Testis (tissue), 3 donors: ENCODE results near the gene TOM1L2. TPM values are rescaled to one million over a fixed set of nuclear protein-coding genes. Genes with fewer than 3 reads are reported as not detected.
A peak's percentile ranks its signal among the peaks of the same experiment; 100 is the strongest.

Source experiments
- DNase-seq: peaks from one replicate; pipeline ENCODE4 v3.0.0-alpha.2; 2019
- H3K27ac ChIP-seq, 2 donors: fragments of 200-600 bp; sonication (generic); one replicate each; pipeline ENCODE4 v1.5.1; 2019
- H3K27me3 ChIP-seq: fragments of 200-600 bp; sonication (generic); one replicate; pipeline ENCODE4 v1.5.1; 2019
- H3K36me3 ChIP-seq: fragments of 200-600 bp; sonication (generic); one replicate; pipeline ENCODE4 v1.5.1; 2017; ENCODE audit warnings: low read depth; ENCODE audit errors: missing control alignments
- H3K4me1 ChIP-seq: fragments of 200-600 bp; sonication (generic); one replicate; pipeline ENCODE4 v1.5.1; 2019
- H3K4me3 ChIP-seq, 2 donors: fragments of 200-600 bp; sonication (generic); one replicate each; pipeline ENCODE4 v1.5.1; 2017 to 2019
- H3K9me3 ChIP-seq: fragments of 200-600 bp; sonication (generic); one replicate; pipeline ENCODE4 v1.5.1; 2017
- POLR2A ChIP-seq: fragments of 450-650 bp; IDR thresholded peaks from one replicate; pipeline ENCODE4 v1.6.1; 2017; ENCODE audit warnings: antibody characterized with exemption, mild to moderate bottlenecking, moderate library complexity
- WGBS, 2 donors: methylation state at CpG; one replicate each; pipeline ENCODE4 v1.1.5; 2018; 5-methylcytosine and 5-hydroxymethylcytosine counted together
- intact Hi-C: fragments of 100-400 bp; cut with DNase I; formaldehyde crosslinking; loops from one replicate; pipeline ENCODE4 v1.15.1; 2023; ENCODE audit warnings: low total_unique reads
- polyA plus RNA-seq: library from polyadenylated mRNA; stranded (reverse); fragments of 350-450 nt; fragmentation: Illumina TruSeq; extraction: RNeasy Lipid Tissue Mini Kit (QIAGEN cat#74804); gene quantifications from one replicate; pipeline ENCODE4 v1.2.3, GENCODE V29; 2014; ENCODE audit warnings: low read depth, low replicate concordance; ENCODE audit not compliant: insufficient read depth
- total RNA-seq, 2 donors: library from RNA; depleted of rRNA; stranded (reverse); fragments of >200 nt; gene quantifications; one replicate each; pipeline ENCODE4 v1.2.3, GENCODE V29; 2016
- TF ChIP-seq, protein P1 (sequence below), 3 experiments: fragments of 450-650 bp in 2 of 3; fragments of 200-600 bp in 1 of 3; sonication (generic) in 1 of 3; IDR thresholded peaks; one replicate each; pipeline ENCODE4 v1.5.1; 2016 to 2019; ENCODE audit warnings: antibody characterized with exemption in 3 of 3, mild to moderate bottlenecking in 2 of 3, moderate library complexity in 1 of 3

The TOM1L2 gene
- total and polyA plus RNA-seq, 3 donors from 2014 or later = 92.4 to 221 (median 218) TPM

DNA sequence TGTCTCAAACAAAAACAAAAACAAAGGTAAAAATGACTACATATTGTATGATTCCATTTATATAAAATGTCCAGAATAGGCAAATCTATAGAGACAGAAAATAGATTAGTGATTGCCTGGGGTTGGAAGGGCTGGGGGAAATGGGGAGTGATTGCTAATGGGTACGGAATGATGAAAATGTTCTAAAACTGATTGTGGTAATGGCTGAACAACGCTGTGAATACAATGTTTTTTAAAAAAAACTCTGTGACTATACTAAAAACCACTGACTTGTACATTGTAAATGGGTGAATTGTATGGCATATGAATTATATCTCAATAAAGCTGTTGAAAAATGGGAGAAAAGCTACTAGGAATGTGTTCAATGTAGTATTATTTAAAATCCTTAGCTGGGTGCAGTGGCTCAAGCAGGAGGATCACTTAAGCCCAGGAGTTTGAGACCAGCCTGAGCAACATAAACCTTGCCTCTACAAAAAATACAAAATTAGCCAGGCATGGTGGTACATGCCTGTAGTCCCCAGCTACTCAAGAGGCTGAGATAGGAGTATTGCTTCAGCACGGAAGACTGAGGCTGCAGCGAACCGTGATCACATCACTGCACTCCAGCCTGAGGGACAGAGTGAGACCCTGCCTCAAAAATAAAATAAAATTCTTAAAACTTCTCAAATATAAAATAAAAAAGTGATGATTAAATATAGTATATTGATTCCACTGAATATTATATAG is 47.9 kb downstream of the TOM1L2 start:
- intact Hi-C loops = no loop called here
- H3K9me3 ChIP-seq = no peaks in the 10 kb centered on the region
- no peak overlapping the region for H3K4me3 ChIP-seq
- H3K36me3 ChIP-seq = no peaks in the 10 kb centered on the region
- peaks cover 53% of the 10 kb centered on the region for H3K4me1 ChIP-seq
- no peaks in the 10 kb centered on the region for H3K27me3 ChIP-seq
- TF ChIP-seq POLR2A = no peak
- TF ChIP-seq, protein P1, sequence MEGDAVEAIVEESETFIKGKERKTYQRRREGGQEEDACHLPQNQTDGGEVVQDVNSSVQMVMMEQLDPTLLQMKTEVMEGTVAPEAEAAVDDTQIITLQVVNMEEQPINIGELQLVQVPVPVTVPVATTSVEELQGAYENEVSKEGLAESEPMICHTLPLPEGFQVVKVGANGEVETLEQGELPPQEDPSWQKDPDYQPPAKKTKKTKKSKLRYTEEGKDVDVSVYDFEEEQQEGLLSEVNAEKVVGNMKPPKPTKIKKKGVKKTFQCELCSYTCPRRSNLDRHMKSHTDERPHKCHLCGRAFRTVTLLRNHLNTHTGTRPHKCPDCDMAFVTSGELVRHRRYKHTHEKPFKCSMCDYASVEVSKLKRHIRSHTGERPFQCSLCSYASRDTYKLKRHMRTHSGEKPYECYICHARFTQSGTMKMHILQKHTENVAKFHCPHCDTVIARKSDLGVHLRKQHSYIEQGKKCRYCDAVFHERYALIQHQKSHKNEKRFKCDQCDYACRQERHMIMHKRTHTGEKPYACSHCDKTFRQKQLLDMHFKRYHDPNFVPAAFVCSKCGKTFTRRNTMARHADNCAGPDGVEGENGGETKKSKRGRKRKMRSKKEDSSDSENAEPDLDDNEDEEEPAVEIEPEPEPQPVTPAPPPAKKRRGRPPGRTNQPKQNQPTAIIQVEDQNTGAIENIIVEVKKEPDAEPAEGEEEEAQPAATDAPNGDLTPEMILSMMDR (IDR thresholded peaks at IDR 0.05) = no peak
- no peak overlapping the region for H3K27ac ChIP-seq
- 93 to 95% methylated on average over 5 of the region's 5 CpGs for WGBS, 2 donors
- no peak for DNase-seq

DNA sequence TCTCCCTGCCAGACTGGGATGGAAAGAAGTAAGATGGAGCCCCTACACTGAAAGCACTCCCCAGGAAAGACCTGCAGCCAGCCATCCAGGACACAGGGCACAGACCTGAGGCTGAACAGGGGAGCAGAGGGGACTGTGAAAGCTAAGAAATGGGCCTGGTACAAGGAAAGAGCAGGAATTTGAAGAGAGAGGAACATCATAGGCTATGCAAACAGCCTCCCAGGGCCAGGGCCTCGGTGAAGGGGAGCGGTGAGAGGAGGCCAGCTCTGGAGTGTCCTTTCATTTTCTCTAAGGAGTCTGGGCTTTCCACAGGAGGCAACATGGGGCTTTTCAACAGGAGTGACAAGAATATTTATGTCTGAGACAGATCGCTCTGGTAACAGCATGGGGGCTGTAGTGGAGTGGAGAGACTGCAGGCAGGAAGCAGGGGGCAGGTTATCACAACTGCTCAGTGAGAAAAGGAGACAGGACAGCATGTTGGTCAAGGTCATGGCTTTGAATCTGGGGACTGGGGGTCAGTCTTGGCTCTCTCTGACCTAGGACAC is 50.1 kb downstream of the TOM1L2 start:
- Histone ChIP-seq H3K4me3 (no peak overlapping the region), H3K36me3 (no peaks in the 10 kb centered on the region), H3K9me3 (no peaks in the 10 kb centered on the region), H3K4me1 (peaks cover 40% of the 10 kb centered on the region), H3K27ac (peak overlapping the region; percentile 17 to 32), H3K27me3 (no peaks in the 10 kb centered on the region)
- intact Hi-C loops = no loop called here
- WGBS, 2 donors = 42 to 64% methylated on average over 3 of the region's 3 CpGs
- DNase-seq = no peak
- TF ChIP-seq, protein P1 (IDR thresholded peaks at IDR 0.05) = no peak
- no peak for TF ChIP-seq POLR2A

DNA sequence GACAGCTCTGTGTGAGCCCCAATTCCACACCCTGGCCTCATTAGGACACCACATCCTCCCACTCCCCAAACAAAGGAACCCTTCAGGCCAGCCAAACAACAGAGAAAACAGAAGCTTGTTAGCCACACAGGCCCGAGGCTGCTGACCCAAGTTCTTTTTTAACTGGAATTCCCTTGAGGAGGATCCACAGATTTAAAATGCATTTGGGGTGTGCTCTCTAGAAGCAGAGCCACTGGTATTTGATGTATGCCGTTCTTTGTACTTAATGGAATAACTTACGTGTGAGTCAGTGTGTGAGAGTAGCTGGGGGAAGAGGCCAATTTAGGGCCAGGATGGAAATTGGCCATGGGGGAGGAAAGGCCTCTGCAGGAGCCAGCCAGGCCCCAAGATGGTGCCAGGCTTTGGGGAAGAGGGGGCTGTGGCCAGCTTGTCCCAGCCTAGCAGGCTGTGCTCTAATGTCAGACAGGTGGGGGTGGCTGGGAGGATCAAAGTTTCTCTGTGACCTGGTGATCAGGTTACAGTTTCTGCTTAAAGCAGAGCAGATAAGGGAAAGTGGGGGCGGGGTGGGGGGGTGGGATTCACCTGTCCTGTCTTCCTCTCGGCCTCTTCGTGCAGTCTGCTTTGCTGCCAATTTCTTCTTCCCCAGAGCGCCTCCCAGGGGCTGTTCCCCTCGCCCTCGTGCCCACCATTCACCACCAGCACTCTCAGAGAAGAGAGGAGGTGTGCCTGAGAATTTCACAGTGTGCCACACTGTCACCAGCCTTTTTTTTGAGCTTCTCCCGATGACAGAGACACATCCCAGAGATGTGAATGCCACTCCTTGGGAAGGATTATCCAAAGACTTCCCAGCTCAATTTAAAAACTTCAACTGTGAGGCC is 50.8 kb downstream of the TOM1L2 start:
- Histone ChIP-seq H3K27ac (peak overlapping the region; percentile 17 to 32), H3K27me3 (no peaks in the 10 kb centered on the region), H3K4me3 (no peak overlapping the region), H3K9me3 (no peaks in the 10 kb centered on the region), H3K36me3 (no peaks in the 10 kb centered on the region), H3K4me1 (peaks cover 33% of the 10 kb centered on the region)
- 52 to 68% methylated on average over 10 of the region's 10 CpGs for WGBS, 2 donors
- no peak for TF ChIP-seq POLR2A
- TF ChIP-seq, protein P1 (IDR thresholded peaks at IDR 0.05) = no peak
- no peak for DNase-seq
- intact Hi-C loops = no loop called here

DNA sequence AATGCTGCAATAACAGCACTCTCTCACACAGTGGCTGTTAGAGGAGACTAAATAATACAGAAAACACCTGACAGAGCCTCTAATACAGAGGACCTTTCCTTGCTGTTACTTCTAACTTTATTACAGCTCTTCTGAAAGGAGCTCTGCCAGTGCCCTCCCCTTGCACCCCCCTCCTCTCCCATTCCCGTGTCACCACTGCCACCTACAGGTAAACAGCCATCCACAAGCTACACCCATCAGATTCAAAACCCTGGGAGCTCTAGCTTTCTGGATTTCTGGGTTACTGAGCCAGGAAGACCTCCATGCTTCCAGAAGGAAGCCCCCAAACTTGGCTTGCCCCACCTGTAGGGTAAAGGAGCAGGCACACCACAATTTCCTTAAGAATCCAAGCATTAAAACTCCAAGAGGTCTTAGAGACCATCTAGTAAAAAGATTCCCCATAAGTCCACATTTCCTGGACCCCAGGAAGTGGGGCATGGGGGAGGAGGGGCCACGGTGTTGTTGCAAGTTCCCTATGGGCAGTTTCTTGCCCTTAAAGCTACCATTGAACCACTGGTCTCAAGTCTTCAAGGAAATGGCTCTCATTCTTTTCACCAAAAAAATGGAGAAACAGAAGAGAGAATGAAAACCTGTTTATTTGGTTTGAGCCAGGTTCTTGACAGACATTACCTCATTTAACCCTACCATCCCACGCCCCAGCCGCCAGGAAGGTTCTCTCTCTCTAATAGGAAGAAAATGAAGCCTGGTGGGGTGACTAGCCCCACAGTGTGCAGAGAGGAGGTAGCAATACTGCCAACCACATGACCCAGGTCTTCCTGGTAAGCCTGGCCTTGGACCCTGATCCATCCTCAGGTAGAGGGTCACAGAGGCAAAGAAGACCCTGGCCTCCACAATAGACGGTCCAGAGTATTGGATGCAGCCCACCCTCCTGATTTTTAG is 52.8 kb downstream of the TOM1L2 start:
- Histone ChIP-seq H3K27me3 (no peaks in the 10 kb centered on the region), H3K27ac (no peak overlapping the region), H3K4me3 (no peak overlapping the region), H3K36me3 (no peaks in the 10 kb centered on the region), H3K9me3 (no peaks in the 10 kb centered on the region), H3K4me1 (peaks cover 34% of the 10 kb centered on the region)
- 58 to 72% methylated on average over 5 of the region's 5 CpGs for WGBS, 2 donors
- intact Hi-C loops = no loop called here
- peak; percentile 74 for DNase-seq
- TF ChIP-seq POLR2A = no peak
- TF ChIP-seq, protein P1 (IDR thresholded peaks at IDR 0.05) = peak; percentile 26 to 55 (median 55)
